GM18526 (cell line): ENCODE data around the gene TMEM175.

Experiments used
- POLR2A ChIP-seq: IDR thresholded peaks from 3 replicates; pipeline ENCODE4 v1.6.1; 2011; ENCODE audit not compliant: insufficient read length; ENCODE audit errors: extremely low read depth

Gene TMEM175

GRCh38 chr4:965766-966134 lies 33.5 kb downstream of the TMEM175 start:
- TF ChIP-seq POLR2A = no peak

GRCh38 chr4:966266-967112 lies 34.2 kb downstream of the TMEM175 start:
- TF ChIP-seq POLR2A = no peak

- no peak for TF ChIP-seq POLR2A
These were observed 35.1 kb downstream of the TMEM175 start for GRCh38 chr4:967113-968104.

GRCh38 chr4:968221-968620 lies 36.0 kb downstream of the TMEM175 start:
- no peak for TF ChIP-seq POLR2A

- no peak for TF ChIP-seq POLR2A
These were observed 36.5 kb downstream of the TMEM175 start for GRCh38 chr4:968621-969394.

GRCh38 chr4:970046-970745 lies 37.9 kb downstream of the TMEM175 start:
- TF ChIP-seq POLR2A = no peak

- no peak for TF ChIP-seq POLR2A
These were observed 38.7 kb downstream of the TMEM175 start for GRCh38 chr4:970854-971520.

GRCh38 chr4:971666-972500 lies 39.6 kb downstream of the TMEM175 start:
- no peak for TF ChIP-seq POLR2A

GRCh38 chr4:972651-973424 lies 40.6 kb downstream of the TMEM175 start:
- TF ChIP-seq POLR2A = no peak

GRCh38 chr4:973431-974397 lies 41.5 kb downstream of the TMEM175 start, which contains the start of gene DGKQ:
TSS of gene DGKQ (minus strand) at chr4:973569. CDS start at chr4:973482, 87 bp downstream.
- peak; percentile 43 for TF ChIP-seq POLR2A

GRCh38 chr4:974668-975067 lies 42.4 kb downstream of the TMEM175 start:
- no peak for TF ChIP-seq POLR2A

GRCh38 chr4:978957-979701 lies 46.9 kb downstream of the TMEM175 start:
- no peak for TF ChIP-seq POLR2A
